ENCODE results near the gene CLDN15.
A peak's percentile ranks its signal among the peaks of the same experiment; 100 is the strongest.
"Not testable (repeated sequence)": the region's sequence is repeated elsewhere in the genome, so short reads cannot be mapped to it uniquely, and the experiment has no call there.

Gene CLDN15

GRCh38 chr7:101237206-101238067 is at the start of gene CLDN15:
Gene CLDN15, minus strand, starts transcription at chr7:101237802. Its CDS starts 221 bp downstream, at chr7:101237581.
- DNase-seq: no peak

GRCh38 chr7:101287032-101287431 is 49.4 kb upstream of the CLDN15 start:
- DNase-seq: no peak

- DNase-seq: not testable (repeated sequence)
Measured at GRCh38 chr7:101285880-101286279, 48.3 kb upstream of the CLDN15 start.

GRCh38 chr7:101285171-101285570 is 47.6 kb upstream of the CLDN15 start:
- no peak for DNase-seq

GRCh38 chr7:101280912-101281311 is 43.3 kb upstream of the CLDN15 start:
- not testable (repeated sequence) for DNase-seq

GRCh38 chr7:101278461-101279292 is 41.1 kb upstream of the CLDN15 start:
- DNase-seq: no peak

GRCh38 chr7:101277155-101277554 is 39.6 kb upstream of the CLDN15 start:
- no peak for DNase-seq

GRCh38 chr7:101273206-101273605 is 35.6 kb upstream of the CLDN15 start:
- DNase-seq: no peak

GRCh38 chr7:101271021-101271420 is 33.4 kb upstream of the CLDN15 start:
- DNase-seq: no peak

GRCh38 chr7:101269664-101270063 is 32.1 kb upstream of the CLDN15 start:
- no peak for DNase-seq

- no peak for DNase-seq
Measured at GRCh38 chr7:101265622-101266516, 28.3 kb upstream of the CLDN15 start.

GRCh38 chr7:101264102-101264706 is 26.6 kb upstream of the CLDN15 start:
- not testable (repeated sequence) for DNase-seq

- DNase-seq: no peak
Measured at GRCh38 chr7:101258243-101258731, 20.7 kb upstream of the CLDN15 start.

- no peak for DNase-seq
Measured at GRCh38 chr7:101255796-101256195, 18.2 kb upstream of the CLDN15 start.

- DNase-seq: not testable (repeated sequence)
Measured at GRCh38 chr7:101253199-101253598, 15.6 kb upstream of the CLDN15 start.

- peak; percentile 99 for DNase-seq
Measured at GRCh38 chr7:101251871-101252659, 14.5 kb upstream of the CLDN15 start.

- DNase-seq: no peak
Measured at GRCh38 chr7:101250324-101250723, 12.7 kb upstream of the CLDN15 start.

GRCh38 chr7:101248276-101248675 is 10.7 kb upstream of the CLDN15 start:
- no peak for DNase-seq

- DNase-seq: no peak
Measured at GRCh38 chr7:101245147-101245668, 7.6 kb upstream of the CLDN15 start.

GRCh38 chr7:101244375-101245146 is 7.0 kb upstream of the CLDN15 start, which contains the start of gene FIS1:
Gene FIS1, minus strand, starts transcription at chr7:101245081. Its CDS starts 77 bp downstream, at chr7:101245004.
- peak; percentile 91 for DNase-seq

Measured in activated CD8-positive, alpha-beta memory T cell treated with anti-CD3 and anti-CD28 coated beads, Interleukin-2, amount 50 U/mL, for 4 hours (primary cell).